ENCODE measurements around the gene FAM8A1.

DNA sequence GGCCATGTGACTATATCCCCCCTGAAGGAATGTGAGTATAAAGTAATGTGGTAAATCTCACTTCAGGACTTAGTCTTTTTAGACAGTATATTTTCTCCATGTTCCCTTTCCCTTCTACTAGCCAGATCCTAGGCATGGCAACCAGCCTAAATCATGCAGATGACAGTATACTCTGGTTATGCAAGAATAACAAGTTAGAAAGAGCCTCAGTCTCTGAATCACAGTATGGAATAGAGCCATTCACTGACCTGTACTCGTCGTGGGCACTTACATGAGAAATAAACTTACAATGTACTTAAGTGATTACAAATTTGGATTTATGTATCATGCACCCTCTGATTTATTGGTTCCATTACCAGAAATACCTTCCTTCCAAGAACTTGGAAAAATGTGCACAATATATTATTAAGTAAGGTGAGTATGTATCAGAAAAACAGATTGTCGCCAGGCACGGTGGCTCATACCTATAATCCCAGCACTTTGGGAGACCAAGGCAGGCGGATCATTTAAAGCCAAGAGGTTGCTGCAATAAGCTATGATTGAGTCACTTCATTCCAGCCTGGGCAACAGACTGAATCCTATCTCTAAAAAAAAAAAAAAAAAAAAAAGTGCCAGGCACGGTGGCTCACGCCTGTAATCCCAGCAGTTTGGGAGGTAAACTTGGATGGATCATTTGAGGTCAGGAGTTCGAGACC is 25.1 kb upstream of the FAM8A1 start:
- TF ChIP-seq, protein P1, sequence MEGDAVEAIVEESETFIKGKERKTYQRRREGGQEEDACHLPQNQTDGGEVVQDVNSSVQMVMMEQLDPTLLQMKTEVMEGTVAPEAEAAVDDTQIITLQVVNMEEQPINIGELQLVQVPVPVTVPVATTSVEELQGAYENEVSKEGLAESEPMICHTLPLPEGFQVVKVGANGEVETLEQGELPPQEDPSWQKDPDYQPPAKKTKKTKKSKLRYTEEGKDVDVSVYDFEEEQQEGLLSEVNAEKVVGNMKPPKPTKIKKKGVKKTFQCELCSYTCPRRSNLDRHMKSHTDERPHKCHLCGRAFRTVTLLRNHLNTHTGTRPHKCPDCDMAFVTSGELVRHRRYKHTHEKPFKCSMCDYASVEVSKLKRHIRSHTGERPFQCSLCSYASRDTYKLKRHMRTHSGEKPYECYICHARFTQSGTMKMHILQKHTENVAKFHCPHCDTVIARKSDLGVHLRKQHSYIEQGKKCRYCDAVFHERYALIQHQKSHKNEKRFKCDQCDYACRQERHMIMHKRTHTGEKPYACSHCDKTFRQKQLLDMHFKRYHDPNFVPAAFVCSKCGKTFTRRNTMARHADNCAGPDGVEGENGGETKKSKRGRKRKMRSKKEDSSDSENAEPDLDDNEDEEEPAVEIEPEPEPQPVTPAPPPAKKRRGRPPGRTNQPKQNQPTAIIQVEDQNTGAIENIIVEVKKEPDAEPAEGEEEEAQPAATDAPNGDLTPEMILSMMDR (conservative IDR thresholded peaks at IDR 0.05; ENCODE audit: low read length), result no peak
- no peak for TF ChIP-seq EZH2phosphoT487 (IDR thresholded peaks at IDR 0.05; ENCODE audit: borderline replicate concordance, low read depth, low read length)

All from OCI-LY7 (cell line).